ENCODE data around the gene RABGAP1L.

The RABGAP1L gene

GRCh38 chr1:174269989-174270651 is 110.8 kb downstream of the RABGAP1L start:
- Histone ChIP-seq H3K4me3 (ENCODE audit: low read depth, low read length) (no peak overlapping the region), H3K14ac (ENCODE audit: low read length) (no peak overlapping the region)
- no CpG with 5 or more reads among the region's 1 CpG for WGBS (ENCODE audit: extremely low coverage, insufficient coverage, insufficient read length)

GRCh38 chr1:174273190-174273589 is 113.9 kb downstream of the RABGAP1L start:
- Histone ChIP-seq H3K36me3 (ENCODE audit: control insufficient read depth in 1 of 2, insufficient read depth in 2 of 2, low read length in 2 of 2) (no peaks in the 10 kb centered on the region), H3K4me2 (ENCODE audit: low read length) (no peak overlapping the region), H2AK5ac (ENCODE audit: low read length) (no peak overlapping the region), H2BK12ac (ENCODE audit: low read length) (no peak overlapping the region), H3K27me3 (ENCODE audit: insufficient read depth, low read length) (no peaks in the 10 kb centered on the region), H3K4me3 (ENCODE audit: low read depth, low read length) (no peak overlapping the region), H2AFZ (ENCODE audit: insufficient read depth, low read length, poor library complexity) (no peak overlapping the region), H4K91ac (ENCODE audit: low read depth, low read length) (no peak overlapping the region), H4K12ac (ENCODE audit: low read depth, low read length) (no peak overlapping the region), H3K4me1 (ENCODE audit: control insufficient read depth in 1 of 2, insufficient read depth in 2 of 2, low read length in 2 of 2) (no peaks in the 10 kb centered on the region), H2BK5ac (ENCODE audit: low read depth, low read length, poor library complexity) (no peak overlapping the region), H3K14ac (ENCODE audit: low read length) (no peak overlapping the region), H3K4ac (ENCODE audit: low read depth, low read length) (no peak overlapping the region), H3K23ac (ENCODE audit: low read length) (no peak overlapping the region), H3K9me3 (ENCODE audit: insufficient read depth, low read depth, low read length) (no peaks in the 10 kb centered on the region), H3K79me1 (ENCODE audit: low read length) (no peaks in the 10 kb centered on the region), H3K79me2 (ENCODE audit: control insufficient read depth, insufficient read depth, low read length, poor library complexity) (no peaks in the 10 kb centered on the region), H3K18ac (ENCODE audit: low read length) (no peak overlapping the region), H3K27ac (ENCODE audit: low read depth, low read length) (no peak overlapping the region), H3K9ac (ENCODE audit: low read length) (no peak overlapping the region), H4K8ac (ENCODE audit: low read depth, low read length) (no peak overlapping the region), H2BK120ac (ENCODE audit: insufficient read depth, low read length, poor library complexity) (no peak overlapping the region)
- DNase-seq, result no peak

More at GRCh38 chr1:174269989-174270651, 110.8 kb downstream of the RABGAP1L start:
- no peak for DNase-seq
- no peak overlapping the region for H3K23ac ChIP-seq (ENCODE audit: low read length)
- no peak overlapping the region for H2BK120ac ChIP-seq (ENCODE audit: insufficient read depth, low read length, poor library complexity)
- no peak overlapping the region for H3K9ac ChIP-seq (ENCODE audit: low read length)
- no peak overlapping the region for H2BK5ac ChIP-seq (ENCODE audit: low read depth, low read length, poor library complexity)
- H3K27me3 ChIP-seq (ENCODE audit: insufficient read depth, low read length), result no peaks in the 10 kb centered on the region
- H3K4me1 ChIP-seq (ENCODE audit: control insufficient read depth in 1 of 2, insufficient read depth in 2 of 2, low read length in 2 of 2), result no peaks in the 10 kb centered on the region
- H3K4ac ChIP-seq (ENCODE audit: low read depth, low read length), result no peak overlapping the region
- no peak overlapping the region for H4K8ac ChIP-seq (ENCODE audit: low read depth, low read length)
- no peak overlapping the region for H2AFZ ChIP-seq (ENCODE audit: insufficient read depth, low read length, poor library complexity)
- no peak overlapping the region for H4K91ac ChIP-seq (ENCODE audit: low read depth, low read length)
- no peaks in the 10 kb centered on the region for H3K9me3 ChIP-seq (ENCODE audit: insufficient read depth, low read depth, low read length)
- no peak overlapping the region for H3K27ac ChIP-seq (ENCODE audit: low read depth, low read length)
- H3K36me3 ChIP-seq (ENCODE audit: control insufficient read depth in 1 of 2, insufficient read depth in 2 of 2, low read length in 2 of 2), result no peaks in the 10 kb centered on the region
- H3K79me2 ChIP-seq (ENCODE audit: control insufficient read depth, insufficient read depth, low read length, poor library complexity), result no peaks in the 10 kb centered on the region
- H4K12ac ChIP-seq (ENCODE audit: low read depth, low read length), result no peak overlapping the region
- H2AK5ac ChIP-seq (ENCODE audit: low read length), result no peak overlapping the region
- no peak overlapping the region for H3K4me2 ChIP-seq (ENCODE audit: low read length)
- H3K18ac ChIP-seq (ENCODE audit: low read length), result no peak overlapping the region
- H2BK12ac ChIP-seq (ENCODE audit: low read length), result no peak overlapping the region
- H3K79me1 ChIP-seq (ENCODE audit: low read length), result no peaks in the 10 kb centered on the region

- Histone ChIP-seq H3K23ac (ENCODE audit: low read length) (no peak overlapping the region), H2BK5ac (ENCODE audit: low read depth, low read length, poor library complexity) (no peak overlapping the region), H2BK12ac (ENCODE audit: low read length) (no peak overlapping the region), H3K9me3 (ENCODE audit: insufficient read depth, low read depth, low read length) (no peaks in the 10 kb centered on the region), H2AFZ (ENCODE audit: insufficient read depth, low read length, poor library complexity) (no peak overlapping the region), H2AK5ac (ENCODE audit: low read length) (no peak overlapping the region), H3K9ac (ENCODE audit: low read length) (no peak overlapping the region), H3K4ac (ENCODE audit: low read depth, low read length) (no peak overlapping the region), H3K18ac (ENCODE audit: low read length) (no peak overlapping the region), H3K79me2 (ENCODE audit: control insufficient read depth, insufficient read depth, low read length, poor library complexity) (no peaks in the 10 kb centered on the region), H2BK120ac (ENCODE audit: insufficient read depth, low read length, poor library complexity) (no peak overlapping the region), H3K4me2 (ENCODE audit: low read length) (no peak overlapping the region), H3K79me1 (ENCODE audit: low read length) (no peaks in the 10 kb centered on the region), H4K91ac (ENCODE audit: low read depth, low read length) (no peak overlapping the region), H3K14ac (ENCODE audit: low read length) (no peak overlapping the region), H3K4me3 (ENCODE audit: low read depth, low read length) (no peak overlapping the region), H3K4me1 (ENCODE audit: control insufficient read depth in 1 of 2, insufficient read depth in 2 of 2, low read length in 2 of 2) (no peaks in the 10 kb centered on the region), H4K12ac (ENCODE audit: low read depth, low read length) (no peak overlapping the region), H3K36me3 (ENCODE audit: control insufficient read depth in 1 of 2, insufficient read depth in 2 of 2, low read length in 2 of 2) (no peaks in the 10 kb centered on the region), H3K27ac (ENCODE audit: low read depth, low read length) (no peak overlapping the region), H4K8ac (ENCODE audit: low read depth, low read length) (no peak overlapping the region), H3K27me3 (ENCODE audit: insufficient read depth, low read length) (no peaks in the 10 kb centered on the region)
- DNase-seq, result no peak
Observed at GRCh38 chr1:174273776-174274175, 114.5 kb downstream of the RABGAP1L start.

GRCh38 chr1:174274452-174274851 is 115.1 kb downstream of the RABGAP1L start:
- WGBS (ENCODE audit: extremely low coverage, insufficient coverage, insufficient read length), result no CpG with 5 or more reads among the region's 3 CpGs
- H2AFZ ChIP-seq (ENCODE audit: insufficient read depth, low read length, poor library complexity), result no peak overlapping the region
- H4K8ac ChIP-seq (ENCODE audit: low read depth, low read length), result no peak overlapping the region

More at GRCh38 chr1:174274452-174274851, 115.1 kb downstream of the RABGAP1L start:
- H2BK5ac ChIP-seq (ENCODE audit: low read depth, low read length, poor library complexity), result no peak overlapping the region
- no peak overlapping the region for H3K9ac ChIP-seq (ENCODE audit: low read length)
- H4K12ac ChIP-seq (ENCODE audit: low read depth, low read length), result no peak overlapping the region
- H3K4me1 ChIP-seq (ENCODE audit: control insufficient read depth in 1 of 2, insufficient read depth in 2 of 2, low read length in 2 of 2), result no peaks in the 10 kb centered on the region
- H3K27ac ChIP-seq (ENCODE audit: low read depth, low read length), result no peak overlapping the region
- no peak overlapping the region for H3K14ac ChIP-seq (ENCODE audit: low read length)
- no peaks in the 10 kb centered on the region for H3K27me3 ChIP-seq (ENCODE audit: insufficient read depth, low read length)
- H3K4me2 ChIP-seq (ENCODE audit: low read length), result no peak overlapping the region
- H2AK5ac ChIP-seq (ENCODE audit: low read length), result no peak overlapping the region
- no peaks in the 10 kb centered on the region for H3K79me2 ChIP-seq (ENCODE audit: control insufficient read depth, insufficient read depth, low read length, poor library complexity)
- H3K36me3 ChIP-seq (ENCODE audit: control insufficient read depth in 1 of 2, insufficient read depth in 2 of 2, low read length in 2 of 2), result no peaks in the 10 kb centered on the region
- no peak overlapping the region for H2BK12ac ChIP-seq (ENCODE audit: low read length)
- no peak for DNase-seq
- no peak overlapping the region for H3K18ac ChIP-seq (ENCODE audit: low read length)
- H4K91ac ChIP-seq (ENCODE audit: low read depth, low read length), result no peak overlapping the region
- no peaks in the 10 kb centered on the region for H3K79me1 ChIP-seq (ENCODE audit: low read length)
- no peak overlapping the region for H3K23ac ChIP-seq (ENCODE audit: low read length)
- H2BK120ac ChIP-seq (ENCODE audit: insufficient read depth, low read length, poor library complexity), result no peak overlapping the region
- no peak overlapping the region for H3K4me3 ChIP-seq (ENCODE audit: low read depth, low read length)
- H3K9me3 ChIP-seq (ENCODE audit: insufficient read depth, low read depth, low read length), result no peaks in the 10 kb centered on the region
- no peak overlapping the region for H3K4ac ChIP-seq (ENCODE audit: low read depth, low read length)

Measured in trophoblast cell (in vitro differentiated cells and primary cell).